Upper lobe of left lung (tissue), 6 donors: ENCODE data around the gene ABHD12. TPM values are rescaled to one million over a fixed set of nuclear protein-coding genes. Genes with fewer than 3 reads are reported as not detected.

Source experiments
- ATAC-seq, 2 donors: fragments of 200-7000 bp; cut with Tn5 transposase; one replicate each; pipeline ENCODE4 v1.9.1; 2022; ENCODE audit warnings: mild to moderate bottlenecking in 2 of 2, moderate library complexity in 2 of 2; ENCODE audit not compliant: low FRiP score in 2 of 2
- DNase-seq, 2 donors: peaks; one replicate each; pipeline ENCODE4 v3.0.0-alpha.2; 2019 to 2020
- H3K27ac ChIP-seq, 4 donors: fragments of 200-600 bp; sonication (generic); one replicate each; pipeline ENCODE4 v1.5.1; 2016 to 2019
- H3K27me3 ChIP-seq, 4 donors: fragments of 200-600 bp; sonication (generic); one replicate each; pipeline ENCODE4 v1.5.1; 2017 to 2019
- H3K36me3 ChIP-seq, 4 donors: fragments of 200-600 bp; sonication (generic); one replicate each; pipeline ENCODE4 v1.5.1; 2016 to 2019
- H3K4me1 ChIP-seq, 4 donors: fragments of 200-600 bp; sonication (generic); one replicate each; pipeline ENCODE4 v1.5.1; 2018 to 2019
- H3K4me3 ChIP-seq, 4 donors: fragments of 200-600 bp; sonication (generic); one replicate each; pipeline ENCODE4 v1.5.1; 2017 to 2019; ENCODE audit warnings: mild to moderate bottlenecking in 2 of 4, moderate library complexity in 1 of 4
- H3K9me3 ChIP-seq, 4 donors: fragments of 200-600 bp; sonication (generic); one replicate each; pipeline ENCODE4 v1.5.1; 2018 to 2019
- EP300 ChIP-seq, 4 donors: sonication (generic); formaldehyde crosslinking; IDR thresholded peaks; one replicate each; pipeline ENCODE4 v1.5.1; 2017; ENCODE audit warnings: antibody characterized with exemption in 4 of 4, control low read depth in 2 of 4
- POLR2A ChIP-seq, 4 donors: fragments of 450-650 bp; IDR thresholded peaks; one replicate each; pipeline ENCODE4 v1.5.1; 2016 to 2017; ENCODE audit warnings: antibody characterized with exemption in 4 of 4, mild to moderate bottlenecking in 2 of 4
- POLR2AphosphoS5 ChIP-seq, 2 donors: sonication (generic); formaldehyde crosslinking; IDR thresholded peaks; one replicate each; pipeline ENCODE4 v1.5.1; 2017; ENCODE audit warnings: antibody characterized with exemption in 2 of 2
- WGBS, 2 donors: methylation state at CpG; one replicate each; pipeline ENCODE4 v1.1.5; 2017 to 2018; 5-methylcytosine and 5-hydroxymethylcytosine counted together
- total RNA-seq, 6 donors: library from RNA; depleted of rRNA in 4 of 6; stranded (reverse); fragments of >200 nt in 4 of 6; gene quantifications; one replicate each; pipeline versions ENCODE4 v1.1.0 to v1.2.1, GENCODE V29; 2016 to 2021
- TF ChIP-seq, protein P1 (sequence below), 6 experiments: fragments of 450-650 bp in 4 of 6; fragments of 200-600 bp in 2 of 6; sonication (generic) in 2 of 6; IDR thresholded peaks; one replicate each; pipeline ENCODE4 v1.5.1; 2016 to 2019; ENCODE audit warnings: antibody characterized with exemption in 6 of 6
- donor health status: DM: no; HTN: no; CAD: no; lungs with moderate emphysema.
- donor health status: DM: no; HTN: yes; CAD: no; lungs with severe emphysema.

Gene ABHD12
- total RNA-seq, 6 donors from 2014 or later, result 38.3 to 132 (median 74.5) TPM

GRCh38 chr20:25321991-25322390, 68.6 kb downstream of the ABHD12 start:
- no peak for DNase-seq
- H3K36me3 ChIP-seq, result peaks cover 0 to 27% (median 4%) of the 10 kb centered on the region in 4 donors
- no peak overlapping the region for H3K27ac ChIP-seq
- no peaks in the 10 kb centered on the region for H3K9me3 ChIP-seq
- H3K4me3 ChIP-seq, result no peak overlapping the region
- no peaks in the 10 kb centered on the region for H3K27me3 ChIP-seq
- WGBS, 2 donors, result 81 to 92% methylated on average over 4 of the region's 4 CpGs
- peaks cover 0 to 8% (median 3%) of the 10 kb centered on the region in 4 donors for H3K4me1 ChIP-seq
- ATAC-seq, result no peak
- no peak for TF ChIP-seq EP300 (IDR thresholded peaks at IDR 0.05)
- TF ChIP-seq, protein P1, sequence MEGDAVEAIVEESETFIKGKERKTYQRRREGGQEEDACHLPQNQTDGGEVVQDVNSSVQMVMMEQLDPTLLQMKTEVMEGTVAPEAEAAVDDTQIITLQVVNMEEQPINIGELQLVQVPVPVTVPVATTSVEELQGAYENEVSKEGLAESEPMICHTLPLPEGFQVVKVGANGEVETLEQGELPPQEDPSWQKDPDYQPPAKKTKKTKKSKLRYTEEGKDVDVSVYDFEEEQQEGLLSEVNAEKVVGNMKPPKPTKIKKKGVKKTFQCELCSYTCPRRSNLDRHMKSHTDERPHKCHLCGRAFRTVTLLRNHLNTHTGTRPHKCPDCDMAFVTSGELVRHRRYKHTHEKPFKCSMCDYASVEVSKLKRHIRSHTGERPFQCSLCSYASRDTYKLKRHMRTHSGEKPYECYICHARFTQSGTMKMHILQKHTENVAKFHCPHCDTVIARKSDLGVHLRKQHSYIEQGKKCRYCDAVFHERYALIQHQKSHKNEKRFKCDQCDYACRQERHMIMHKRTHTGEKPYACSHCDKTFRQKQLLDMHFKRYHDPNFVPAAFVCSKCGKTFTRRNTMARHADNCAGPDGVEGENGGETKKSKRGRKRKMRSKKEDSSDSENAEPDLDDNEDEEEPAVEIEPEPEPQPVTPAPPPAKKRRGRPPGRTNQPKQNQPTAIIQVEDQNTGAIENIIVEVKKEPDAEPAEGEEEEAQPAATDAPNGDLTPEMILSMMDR (IDR thresholded peaks at IDR 0.05), result no peak
- no peak for TF ChIP-seq POLR2AphosphoS5 (IDR thresholded peaks at IDR 0.05)
- TF ChIP-seq POLR2A (IDR thresholded peaks at IDR 0.05), result no peak

- DNase-seq, result no peak
- ATAC-seq, result no peak
- H3K27ac ChIP-seq, result peak overlapping the region in 1 of 4 donors; percentile 44
- peaks cover 0 to 6% (median 1%) of the 10 kb centered on the region in 4 donors for H3K4me1 ChIP-seq
- WGBS, 2 donors, result 98 to 100% methylated on average over 1 to 5 of the region's 5 CpGs
- TF ChIP-seq, protein P1 (IDR thresholded peaks at IDR 0.05), result no peak
- TF ChIP-seq EP300 (IDR thresholded peaks at IDR 0.05), result no peak
- TF ChIP-seq POLR2A (IDR thresholded peaks at IDR 0.05), result no peak
- no peak for TF ChIP-seq POLR2AphosphoS5 (IDR thresholded peaks at IDR 0.05)
- peaks cover 0 to 32% (median 4%) of the 10 kb centered on the region in 4 donors for H3K36me3 ChIP-seq
- H3K4me3 ChIP-seq, result no peak overlapping the region
- H3K27me3 ChIP-seq, result no peaks in the 10 kb centered on the region
- H3K9me3 ChIP-seq, result no peaks in the 10 kb centered on the region
Measured at GRCh38 chr20:25321262-25321831, 69.3 kb downstream of the ABHD12 start.

DNA sequence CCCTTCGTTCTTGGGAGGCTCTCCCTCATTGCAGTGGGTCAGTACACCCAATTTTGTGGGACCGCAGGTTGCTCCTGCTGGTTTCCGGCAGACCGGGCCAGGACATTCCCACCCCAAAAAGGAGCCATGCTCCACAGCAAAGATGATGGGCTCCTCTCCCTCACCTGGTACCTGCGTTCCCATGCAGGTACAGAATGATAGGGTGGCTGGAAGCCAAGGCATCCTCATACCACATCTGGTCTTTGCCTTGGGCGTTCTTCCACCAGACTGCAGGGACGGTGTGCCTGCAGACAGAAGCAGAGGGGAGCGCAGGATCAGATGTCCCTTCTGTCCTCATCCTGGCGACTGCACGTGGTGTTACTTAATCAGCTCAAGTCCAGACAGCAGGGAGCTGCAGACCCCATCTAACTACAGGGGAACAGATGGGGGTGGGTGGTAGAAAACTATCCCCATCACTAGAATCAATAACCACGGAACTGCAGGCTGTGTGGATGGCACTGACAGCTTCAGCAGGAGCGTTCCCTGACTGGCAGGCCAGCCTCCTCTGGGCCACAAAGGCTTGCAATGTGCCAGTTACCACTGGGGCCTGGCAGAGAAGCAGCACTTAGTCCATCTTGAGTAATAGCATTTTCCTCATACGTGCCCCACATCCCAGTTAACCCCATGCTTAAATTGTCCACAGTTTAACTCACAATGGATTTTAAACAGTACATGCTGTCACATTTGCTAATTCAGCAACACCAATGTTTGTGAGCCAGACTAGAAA, 70.4 kb downstream of the ABHD12 start:
- Histone ChIP-seq H3K36me3 (peaks cover 0 to 33% (median 6%) of the 10 kb centered on the region in 4 donors), H3K27me3 (no peaks in the 10 kb centered on the region), H3K9me3 (no peaks in the 10 kb centered on the region), H3K4me3 (no peak overlapping the region), H3K4me1 (peaks cover 0 to 3% (median 1%) of the 10 kb centered on the region in 4 donors), H3K27ac (peak overlapping the region in 1 of 4 donors; percentile 52)
- no peak for TF ChIP-seq POLR2AphosphoS5 (IDR thresholded peaks at IDR 0.05)
- TF ChIP-seq, protein P1 (IDR thresholded peaks at IDR 0.05), result no peak
- TF ChIP-seq EP300 (IDR thresholded peaks at IDR 0.05), result no peak
- no peak for TF ChIP-seq POLR2A (IDR thresholded peaks at IDR 0.05)
- WGBS, 2 donors, result 81 to 90% methylated on average over 13 of the region's 13 CpGs
- no peak for ATAC-seq
- DNase-seq, result no peak

- ATAC-seq (no peak), DNase-seq (no peak)
- Histone ChIP-seq H3K36me3 (peaks cover 0 to 33% (median 6%) of the 10 kb centered on the region in 4 donors), H3K4me1 (peaks cover 0 to 3% (median 1%) of the 10 kb centered on the region in 4 donors), H3K9me3 (no peaks in the 10 kb centered on the region), H3K4me3 (no peak overlapping the region), H3K27me3 (no peaks in the 10 kb centered on the region), H3K27ac (peak overlapping the region in 3 of 4 donors; percentile 1 to 69 (median 52))
- 88 to 89% methylated on average over 5 to 11 of the region's 11 CpGs for WGBS, 2 donors
- no peak for TF ChIP-seq POLR2AphosphoS5 (IDR thresholded peaks at IDR 0.05)
- TF ChIP-seq POLR2A (IDR thresholded peaks at IDR 0.05), result no peak
- no peak for TF ChIP-seq EP300 (IDR thresholded peaks at IDR 0.05)
- TF ChIP-seq, protein P1 (IDR thresholded peaks at IDR 0.05), result no peak
Measured at GRCh38 chr20:25319241-25320034, 71.2 kb downstream of the ABHD12 start.
